HG02610 (cell line): ENCODE results near the gene F13A1.
"Not testable (repeated sequence)": the region's sequence is repeated elsewhere in the genome, so short reads cannot be mapped to it uniquely, and the experiment has no call there.

Experiments used
- ATAC-seq: cut with Tn5 transposase; IDR thresholded peaks from one replicate; pipeline ENCODE4 v1.9.1; 2021; ENCODE audit warnings: mild to moderate bottlenecking, moderate library complexity; ENCODE audit not compliant: unreplicated experiment

The F13A1 gene

GRCh38 chr6:6320901-6321300, 439 bp upstream of the F13A1 start:
- ATAC-seq: no peak

DNA sequence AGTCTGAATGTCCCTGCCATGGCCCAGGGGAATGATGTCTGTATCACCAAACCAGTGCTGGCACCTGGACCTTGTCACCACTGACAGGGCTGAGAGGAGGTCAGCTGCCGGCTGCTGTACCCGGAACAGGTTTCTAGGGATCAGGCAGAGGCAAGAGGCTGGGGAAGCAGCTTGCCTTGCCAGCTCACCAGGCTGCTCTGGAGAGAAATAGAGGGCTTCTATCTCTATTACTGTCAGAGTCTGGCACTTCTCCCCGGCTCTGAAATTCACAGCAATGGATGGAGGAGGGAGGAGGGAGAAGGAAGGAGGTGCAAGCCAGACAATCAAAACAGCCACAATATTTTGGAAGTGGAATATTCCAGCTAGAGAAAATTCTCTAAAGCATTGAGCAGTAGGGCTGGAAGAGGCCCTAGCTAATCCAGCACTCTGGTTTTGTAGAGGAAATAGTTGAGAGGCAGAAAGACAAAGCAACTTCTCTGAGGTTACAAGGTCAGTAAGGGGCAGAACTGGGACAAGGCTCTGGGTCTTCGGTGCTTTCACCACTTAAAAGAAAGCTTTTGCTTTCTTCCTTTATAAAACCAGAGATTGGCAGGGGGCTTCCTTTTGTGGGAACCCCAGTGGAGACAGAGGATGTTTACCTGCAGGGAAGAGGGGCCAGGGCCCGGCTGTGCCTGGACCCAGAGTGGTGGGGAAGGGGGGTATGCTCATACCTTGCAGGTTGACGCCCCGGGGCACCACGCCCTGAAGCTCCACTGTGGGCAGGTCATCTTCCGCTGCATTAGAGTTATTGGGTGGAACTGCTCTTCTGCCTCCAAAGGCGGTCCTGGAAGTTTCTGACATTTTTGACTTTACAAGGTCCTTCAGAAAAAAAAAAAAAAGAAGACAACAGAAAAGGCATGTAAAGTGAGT, 2.4 kb downstream of the F13A1 start:
- ATAC-seq: no peak

GRCh38 chr6:6317386-6317785, 3.1 kb downstream of the F13A1 start:
- ATAC-seq: no peak

DNA sequence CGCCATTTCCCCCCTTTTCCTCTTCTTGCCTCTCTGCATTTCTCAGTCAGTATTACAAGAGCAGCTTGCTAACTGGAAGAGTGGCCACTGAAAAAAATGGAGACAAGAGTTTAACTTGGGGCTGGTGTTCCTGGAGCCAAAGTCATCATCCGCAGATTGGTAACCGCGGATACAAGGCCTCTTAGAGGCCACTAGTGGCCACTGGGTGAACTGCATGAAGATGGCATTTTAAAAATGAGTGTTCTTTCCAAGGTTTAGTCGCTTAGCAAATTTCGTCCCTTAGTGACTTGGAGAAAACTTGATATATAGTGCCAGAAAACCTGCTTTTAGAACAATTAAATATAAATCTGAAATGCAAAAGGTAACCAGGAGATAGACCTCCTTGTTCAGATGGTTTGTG, 4.8 kb downstream of the F13A1 start:
- ATAC-seq: no peak

DNA sequence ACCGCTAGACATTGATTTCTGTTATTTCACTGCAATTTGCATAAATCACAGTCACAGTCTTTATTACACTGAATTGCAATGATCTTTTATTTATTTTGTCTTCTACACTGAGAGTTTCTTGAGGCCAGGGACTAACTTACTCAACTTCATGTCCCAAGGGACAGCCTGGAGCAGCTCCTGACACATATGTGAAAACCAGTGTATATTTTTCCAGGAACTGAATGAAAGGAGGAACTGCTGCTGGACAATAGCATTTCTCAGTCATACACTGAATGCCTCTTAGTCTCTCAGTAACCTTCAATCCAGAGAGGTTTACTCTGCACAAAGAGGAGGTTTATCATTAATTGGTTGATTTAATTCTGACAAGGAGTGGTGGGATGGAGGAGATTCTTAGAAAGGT, 5.9 kb downstream of the F13A1 start:
- ATAC-seq: no peak

DNA sequence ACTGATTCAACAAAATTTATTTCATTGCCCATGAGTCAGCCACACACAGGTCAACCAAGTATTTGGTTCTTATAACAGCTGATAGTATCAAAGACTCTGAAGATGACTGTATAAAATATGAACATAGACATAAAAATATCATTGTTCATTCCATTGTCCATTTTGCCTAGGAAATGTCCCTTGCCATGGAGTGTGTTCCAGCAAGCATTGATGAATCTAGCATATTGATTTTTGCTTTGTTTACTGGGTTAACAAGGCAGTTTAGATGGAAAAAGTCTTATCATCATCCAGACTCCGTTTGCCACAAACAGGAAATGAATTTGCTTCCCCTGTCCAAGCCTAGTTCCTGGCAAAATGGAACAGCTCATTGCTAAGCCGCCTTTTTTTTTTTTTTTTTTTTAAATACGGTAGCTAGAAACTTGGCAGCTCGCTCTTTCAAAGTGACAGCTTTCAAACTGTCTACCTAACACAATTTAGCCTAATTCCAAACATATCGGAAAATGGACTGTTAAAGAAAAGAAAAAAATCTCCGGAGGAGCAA, 7.5 kb downstream of the F13A1 start:
- ATAC-seq: no peak

GRCh38 chr6:6305575-6305974, 14.9 kb downstream of the F13A1 start:
- ATAC-seq: no peak

DNA sequence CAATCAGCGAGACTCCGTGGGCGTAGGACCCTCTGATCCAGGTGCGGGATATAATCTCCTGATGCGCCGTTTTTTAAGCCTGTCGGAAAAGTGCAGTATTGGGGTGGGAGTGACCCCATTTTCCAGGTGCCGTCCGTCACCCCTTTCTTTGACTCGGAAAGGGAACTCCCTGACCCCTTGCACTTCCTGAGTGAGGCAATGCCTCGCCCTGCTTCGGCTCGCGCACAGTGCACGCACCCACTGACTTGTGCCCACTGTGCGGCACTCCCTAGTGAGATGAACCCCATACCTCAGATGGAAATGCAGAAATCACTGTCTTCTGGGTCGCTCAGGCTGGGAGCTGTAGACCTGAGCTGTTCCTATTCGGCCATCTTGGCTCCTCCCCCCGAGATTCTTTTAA, 20.1 kb downstream of the F13A1 start:
- not testable (repeated sequence) for ATAC-seq

GRCh38 chr6:6293317-6293716, 27.1 kb downstream of the F13A1 start:
- no peak for ATAC-seq

DNA sequence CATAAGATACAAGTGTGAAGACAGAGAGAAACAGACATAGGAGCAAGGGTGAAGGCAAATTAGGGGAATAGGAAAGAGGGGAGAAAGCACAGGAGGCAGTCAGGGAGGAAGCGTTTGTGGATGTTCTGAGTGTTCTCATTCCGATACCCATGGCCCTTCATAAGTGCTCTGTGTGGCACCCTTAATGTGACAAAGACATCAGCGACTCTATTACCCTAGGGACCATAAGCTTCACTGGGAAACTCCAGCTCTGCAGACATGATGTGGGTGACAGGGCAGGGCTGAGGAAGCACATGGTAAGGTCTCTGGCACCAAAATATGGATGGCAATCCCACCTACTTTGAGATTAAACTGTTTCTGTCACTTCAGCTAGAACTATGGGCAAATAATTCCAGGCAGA, 33.0 kb downstream of the F13A1 start:
- peak; percentile 57 for ATAC-seq

DNA sequence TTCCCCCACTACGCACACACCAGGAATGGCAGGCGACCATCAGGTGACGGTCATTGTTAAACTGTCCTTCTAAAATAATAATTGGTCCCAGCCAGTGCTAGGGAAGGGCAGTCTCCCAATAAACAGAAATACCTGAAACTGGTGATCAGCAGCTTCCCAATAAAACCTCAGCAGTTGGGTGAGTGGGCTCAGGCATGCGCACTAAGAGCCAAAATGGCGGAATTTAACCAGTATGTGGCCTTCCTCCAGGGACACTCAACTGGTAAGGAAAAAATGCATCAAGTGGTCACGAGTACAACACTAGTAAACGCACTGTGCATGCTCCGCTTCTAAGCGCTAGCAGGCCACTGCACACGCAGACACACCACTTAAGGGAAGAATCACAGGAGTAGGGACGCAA, 34.8 kb downstream of the F13A1 start:
- ATAC-seq: no peak

DNA sequence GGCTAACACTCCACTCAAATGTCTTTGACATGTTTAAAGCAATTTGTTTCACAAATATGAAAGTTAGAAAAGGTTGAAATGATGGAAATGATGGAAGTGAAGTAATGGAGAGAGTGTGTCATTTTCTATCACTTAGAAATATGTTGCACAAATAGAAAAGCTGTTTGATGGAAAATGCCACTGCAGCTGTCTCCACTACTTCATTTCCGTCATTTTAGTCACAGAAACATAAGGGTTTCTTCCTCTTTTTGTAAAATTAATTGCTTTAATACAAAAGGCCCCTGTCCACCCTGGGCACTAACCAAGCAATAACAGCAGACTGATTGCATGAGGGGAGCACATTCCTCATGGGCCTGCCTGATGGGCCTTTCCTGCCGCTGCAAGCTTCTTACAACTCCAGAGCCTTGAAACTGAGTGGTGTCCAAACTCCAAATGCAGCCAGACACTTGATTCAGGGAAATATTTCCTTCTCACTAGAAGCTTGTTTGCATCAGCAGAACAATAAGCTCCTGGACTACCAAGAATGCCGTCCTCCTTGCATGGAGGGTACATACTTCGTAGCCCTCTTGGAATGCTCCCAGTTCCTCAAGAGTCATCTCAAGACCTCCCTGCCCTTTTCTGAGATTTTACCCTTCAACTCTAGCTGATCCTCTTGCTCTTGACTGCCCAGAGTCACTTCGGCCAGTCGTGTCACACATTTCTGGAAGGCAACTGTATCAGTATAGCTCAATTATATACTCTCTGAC, 36.1 kb downstream of the F13A1 start:
- no peak for ATAC-seq

GRCh38 chr6:6283746-6284145, 36.7 kb downstream of the F13A1 start:
- no peak for ATAC-seq

GRCh38 chr6:6282716-6283115, 37.7 kb downstream of the F13A1 start:
- no peak for ATAC-seq

DNA sequence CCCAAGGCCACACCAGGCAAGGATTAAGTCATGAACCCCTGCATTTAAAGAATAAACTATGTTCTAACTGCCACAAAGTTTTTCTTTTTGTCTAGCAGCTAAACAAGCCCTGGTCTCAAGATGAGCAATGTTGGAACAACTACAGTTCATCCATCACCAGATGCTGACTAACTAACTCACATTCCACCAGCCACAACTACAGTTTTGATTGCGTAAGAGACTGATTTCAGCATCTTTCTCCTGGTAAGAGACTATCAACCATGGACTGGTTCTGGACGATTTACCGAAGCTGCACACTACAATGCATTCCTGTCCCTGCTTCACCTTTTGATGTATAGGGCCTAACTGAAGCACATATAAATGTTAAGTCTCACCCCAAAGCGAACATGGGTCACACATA, 43.0 kb downstream of the F13A1 start:
- no peak for ATAC-seq

- no peak for ATAC-seq
Observed at GRCh38 chr6:6270948-6271535, 49.4 kb downstream of the F13A1 start.

GRCh38 chr6:6260196-6260722, 60.2 kb downstream of the F13A1 start:
- ATAC-seq: no peak

GRCh38 chr6:6256886-6257285, 63.6 kb downstream of the F13A1 start:
- no peak for ATAC-seq

- no peak for ATAC-seq
Observed at GRCh38 chr6:6256259-6256658, 64.2 kb downstream of the F13A1 start.

DNA sequence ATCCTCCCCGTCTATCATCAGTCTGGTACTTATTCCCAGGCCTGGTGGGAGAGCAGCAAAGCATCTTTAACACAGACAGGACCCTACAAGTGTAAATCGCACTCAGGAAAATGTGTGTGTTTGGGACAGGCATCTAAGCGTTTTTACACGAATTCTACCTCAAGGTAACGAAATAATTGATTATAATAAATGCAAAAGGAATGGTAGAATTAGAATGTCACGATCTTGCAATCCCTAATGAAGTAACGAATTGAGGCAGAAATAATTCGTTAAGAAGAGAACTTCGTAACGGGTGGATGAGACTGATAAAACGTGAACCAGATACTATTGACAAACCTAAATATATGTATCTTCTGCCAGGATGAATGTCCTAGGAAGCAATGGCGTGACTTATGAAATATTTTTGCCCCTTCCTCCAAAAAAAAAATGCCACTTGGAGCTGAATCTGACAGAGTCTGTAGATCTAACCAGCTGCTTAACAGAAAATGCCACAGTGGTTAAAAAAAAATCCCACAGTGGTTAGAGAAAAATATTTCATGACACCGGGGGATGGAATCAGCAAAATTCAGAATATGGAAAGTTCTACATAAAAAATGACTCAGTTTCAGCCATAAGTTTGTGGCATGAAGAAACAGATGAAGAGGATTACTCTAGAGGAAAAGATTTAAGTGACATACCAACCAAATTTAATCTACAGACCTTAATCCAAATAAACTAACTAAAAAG, 68.7 kb downstream of the F13A1 start:
- no peak for ATAC-seq

- peak; percentile 45 for ATAC-seq
Observed at GRCh38 chr6:6248651-6249050, 71.8 kb downstream of the F13A1 start.
